ENCODE measurements around the gene MYOD1. TPM values are rescaled to one million over a fixed set of nuclear protein-coding genes. Genes with fewer than 3 reads are reported as not detected.

The MYOD1 gene
- total RNA-seq, 1 donor from 2014 or later: 22.4 TPM

GRCh38 chr11:17747131-17747955, 28.0 kb downstream of the MYOD1 start:
- Histone ChIP-seq H3K27ac (ENCODE audit: low read depth, low read length) (no peak overlapping the region), H3K4me3 (ENCODE audit: low read length in 3 of 3) (no peak overlapping the region), H3K4me1 (ENCODE audit: control insufficient read depth in 3 of 3, insufficient read depth in 3 of 3, low read length in 3 of 3) (peaks cover 28 to 65% (median 42%) of the 10 kb centered on the region in 3 donors), H3K36me3 (ENCODE audit: control insufficient read depth in 3 of 3, insufficient read depth in 3 of 3, low read length in 3 of 3) (no peaks in the 10 kb centered on the region), H3K9ac (ENCODE audit: low read depth in 1 of 3, low read length in 3 of 3) (no peak overlapping the region), H3K9me3 (ENCODE audit: control insufficient read depth in 3 of 3, low read length in 3 of 3) (no peaks in the 10 kb centered on the region), H3K27me3 (ENCODE audit: control insufficient read depth in 3 of 3, insufficient read depth in 3 of 3, low read length in 3 of 3) (no peaks in the 10 kb centered on the region)

GRCh38 chr11:17748044-17748443, 28.7 kb downstream of the MYOD1 start:
- H3K4me1 ChIP-seq (ENCODE audit: control insufficient read depth in 3 of 3, insufficient read depth in 3 of 3, low read length in 3 of 3): peaks cover 35 to 65% (median 47%) of the 10 kb centered on the region in 3 donors
- H3K27ac ChIP-seq (ENCODE audit: low read depth, low read length): no peak overlapping the region
- no peaks in the 10 kb centered on the region for H3K36me3 ChIP-seq (ENCODE audit: control insufficient read depth in 3 of 3, insufficient read depth in 3 of 3, low read length in 3 of 3)
- no peak overlapping the region for H3K9ac ChIP-seq (ENCODE audit: low read depth in 1 of 3, low read length in 3 of 3)
- H3K9me3 ChIP-seq (ENCODE audit: control insufficient read depth in 3 of 3, low read length in 3 of 3): no peaks in the 10 kb centered on the region
- no peaks in the 10 kb centered on the region for H3K27me3 ChIP-seq (ENCODE audit: control insufficient read depth in 3 of 3, insufficient read depth in 3 of 3, low read length in 3 of 3)
- no peak overlapping the region for H3K4me3 ChIP-seq (ENCODE audit: low read length in 3 of 3)

GRCh38 chr11:17748761-17749721, 29.7 kb downstream of the MYOD1 start:
- no peaks in the 10 kb centered on the region for H3K9me3 ChIP-seq (ENCODE audit: control insufficient read depth in 3 of 3, low read length in 3 of 3)
- H3K27ac ChIP-seq (ENCODE audit: low read depth, low read length): no peak overlapping the region
- no peaks in the 10 kb centered on the region for H3K27me3 ChIP-seq (ENCODE audit: control insufficient read depth in 3 of 3, insufficient read depth in 3 of 3, low read length in 3 of 3)
- H3K9ac ChIP-seq (ENCODE audit: low read depth in 1 of 3, low read length in 3 of 3): peak overlapping the region; percentile 14 to 76 (median 43)
- no peak overlapping the region for H3K4me3 ChIP-seq (ENCODE audit: low read length in 3 of 3)
- no peaks in the 10 kb centered on the region for H3K36me3 ChIP-seq (ENCODE audit: control insufficient read depth in 3 of 3, insufficient read depth in 3 of 3, low read length in 3 of 3)
- H3K4me1 ChIP-seq (ENCODE audit: control insufficient read depth in 3 of 3, insufficient read depth in 3 of 3, low read length in 3 of 3): peaks cover 42 to 62% (median 55%) of the 10 kb centered on the region in 3 donors

- H3K9me3 ChIP-seq (ENCODE audit: control insufficient read depth in 3 of 3, low read length in 3 of 3): no peaks in the 10 kb centered on the region
- H3K27me3 ChIP-seq (ENCODE audit: control insufficient read depth in 3 of 3, insufficient read depth in 3 of 3, low read length in 3 of 3): no peaks in the 10 kb centered on the region
- H3K27ac ChIP-seq (ENCODE audit: low read depth, low read length): peak overlapping the region; percentile 74
- H3K4me3 ChIP-seq (ENCODE audit: low read length in 3 of 3): peak overlapping the region in 1 of 3 donors; percentile 22
- no peaks in the 10 kb centered on the region for H3K36me3 ChIP-seq (ENCODE audit: control insufficient read depth in 3 of 3, insufficient read depth in 3 of 3, low read length in 3 of 3)
- H3K4me1 ChIP-seq (ENCODE audit: control insufficient read depth in 3 of 3, insufficient read depth in 3 of 3, low read length in 3 of 3): peaks cover 44 to 66% (median 60%) of the 10 kb centered on the region in 3 donors
- peak overlapping the region; percentile 43 to 76 (median 53) for H3K9ac ChIP-seq (ENCODE audit: low read depth in 1 of 3, low read length in 3 of 3)
Observed at GRCh38 chr11:17750013-17750800, 30.8 kb downstream of the MYOD1 start.

- no peaks in the 10 kb centered on the region for H3K27me3 ChIP-seq (ENCODE audit: control insufficient read depth in 3 of 3, insufficient read depth in 3 of 3, low read length in 3 of 3)
- peak overlapping the region in 2 of 3 donors; percentile 53 to 76 for H3K9ac ChIP-seq (ENCODE audit: low read depth in 1 of 3, low read length in 3 of 3)
- no peaks in the 10 kb centered on the region for H3K36me3 ChIP-seq (ENCODE audit: control insufficient read depth in 3 of 3, insufficient read depth in 3 of 3, low read length in 3 of 3)
- peak overlapping the region; percentile 74 for H3K27ac ChIP-seq (ENCODE audit: low read depth, low read length)
- peaks cover 44 to 66% (median 60%) of the 10 kb centered on the region in 3 donors for H3K4me1 ChIP-seq (ENCODE audit: control insufficient read depth in 3 of 3, insufficient read depth in 3 of 3, low read length in 3 of 3)
- H3K4me3 ChIP-seq (ENCODE audit: low read length in 3 of 3): no peak overlapping the region
- no peaks in the 10 kb centered on the region for H3K9me3 ChIP-seq (ENCODE audit: control insufficient read depth in 3 of 3, low read length in 3 of 3)
Observed at GRCh38 chr11:17750801-17751165, 31.4 kb downstream of the MYOD1 start.

- H3K27me3 ChIP-seq (ENCODE audit: control insufficient read depth in 3 of 3, insufficient read depth in 3 of 3, low read length in 3 of 3): no peaks in the 10 kb centered on the region
- no peak overlapping the region for H3K4me3 ChIP-seq (ENCODE audit: low read length in 3 of 3)
- H3K9ac ChIP-seq (ENCODE audit: low read depth in 1 of 3, low read length in 3 of 3): peak overlapping the region in 1 of 3 donors; percentile 57
- H3K9me3 ChIP-seq (ENCODE audit: control insufficient read depth in 3 of 3, low read length in 3 of 3): no peaks in the 10 kb centered on the region
- H3K4me1 ChIP-seq (ENCODE audit: control insufficient read depth in 3 of 3, insufficient read depth in 3 of 3, low read length in 3 of 3): peaks cover 44 to 66% (median 60%) of the 10 kb centered on the region in 3 donors
- no peak overlapping the region for H3K27ac ChIP-seq (ENCODE audit: low read depth, low read length)
- H3K36me3 ChIP-seq (ENCODE audit: control insufficient read depth in 3 of 3, insufficient read depth in 3 of 3, low read length in 3 of 3): no peaks in the 10 kb centered on the region
Observed at GRCh38 chr11:17751558-17751957, 32.2 kb downstream of the MYOD1 start.

GRCh38 chr11:17752144-17752543, 32.8 kb downstream of the MYOD1 start:
- Histone ChIP-seq H3K4me3 (ENCODE audit: low read length in 3 of 3) (peak overlapping the region in 1 of 3 donors; percentile 13), H3K27me3 (ENCODE audit: control insufficient read depth in 3 of 3, insufficient read depth in 3 of 3, low read length in 3 of 3) (no peaks in the 10 kb centered on the region), H3K9ac (ENCODE audit: low read depth in 1 of 3, low read length in 3 of 3) (peak overlapping the region in 1 of 3 donors; percentile 57), H3K9me3 (ENCODE audit: control insufficient read depth in 3 of 3, low read length in 3 of 3) (no peaks in the 10 kb centered on the region), H3K36me3 (ENCODE audit: control insufficient read depth in 3 of 3, insufficient read depth in 3 of 3, low read length in 3 of 3) (no peaks in the 10 kb centered on the region), H3K27ac (ENCODE audit: low read depth, low read length) (no peak overlapping the region), H3K4me1 (ENCODE audit: control insufficient read depth in 3 of 3, insufficient read depth in 3 of 3, low read length in 3 of 3) (peaks cover 44 to 64% (median 60%) of the 10 kb centered on the region in 3 donors)

- Histone ChIP-seq H3K9ac (ENCODE audit: low read depth in 1 of 3, low read length in 3 of 3) (peak overlapping the region; percentile 30 to 54 (median 46)), H3K27me3 (ENCODE audit: control insufficient read depth in 3 of 3, insufficient read depth in 3 of 3, low read length in 3 of 3) (no peaks in the 10 kb centered on the region), H3K36me3 (ENCODE audit: control insufficient read depth in 3 of 3, insufficient read depth in 3 of 3, low read length in 3 of 3) (no peaks in the 10 kb centered on the region), H3K9me3 (ENCODE audit: control insufficient read depth in 3 of 3, low read length in 3 of 3) (no peaks in the 10 kb centered on the region), H3K27ac (ENCODE audit: low read depth, low read length) (peak overlapping the region; percentile 86), H3K4me3 (ENCODE audit: low read length in 3 of 3) (peak overlapping the region in 2 of 3 donors; percentile 7 to 41), H3K4me1 (ENCODE audit: control insufficient read depth in 3 of 3, insufficient read depth in 3 of 3, low read length in 3 of 3) (peaks cover 44 to 58% (median 56%) of the 10 kb centered on the region in 3 donors)
Observed at GRCh38 chr11:17753153-17753552, 33.8 kb downstream of the MYOD1 start.

GRCh38 chr11:17753641-17754040, 34.3 kb downstream of the MYOD1 start:
- peak overlapping the region; percentile 86 for H3K27ac ChIP-seq (ENCODE audit: low read depth, low read length)

More at GRCh38 chr11:17753641-17754040, 34.3 kb downstream of the MYOD1 start:
- no peaks in the 10 kb centered on the region for H3K27me3 ChIP-seq (ENCODE audit: control insufficient read depth in 3 of 3, insufficient read depth in 3 of 3, low read length in 3 of 3)
- H3K4me3 ChIP-seq (ENCODE audit: low read length in 3 of 3): no peak overlapping the region
- peaks cover 0 to 2% (median 0%) of the 10 kb centered on the region in 3 donors for H3K9me3 ChIP-seq (ENCODE audit: control insufficient read depth in 3 of 3, low read length in 3 of 3)
- H3K9ac ChIP-seq (ENCODE audit: low read depth in 1 of 3, low read length in 3 of 3): peak overlapping the region; percentile 30 to 54 (median 46)
- no peaks in the 10 kb centered on the region for H3K36me3 ChIP-seq (ENCODE audit: control insufficient read depth in 3 of 3, insufficient read depth in 3 of 3, low read length in 3 of 3)
- peaks cover 44 to 57% (median 56%) of the 10 kb centered on the region in 3 donors for H3K4me1 ChIP-seq (ENCODE audit: control insufficient read depth in 3 of 3, insufficient read depth in 3 of 3, low read length in 3 of 3)
